Measurements from ENCODE around the gene KCNH2. TPM values are rescaled to one million over a fixed set of nuclear protein-coding genes. Genes with fewer than 3 reads are reported as not detected.

KCNH2 gene
- total and polyA plus RNA-seq, 2 of the 13 experiments (the other 11 are each of a cell fraction or from before 2014, with no cell fraction given) = 0.09 to 0.11 TPM

- Histone ChIP-seq H3K27ac (ENCODE audit: extremely low read length, insufficient read depth, low read length) (no peak overlapping the region), H3K4me3 (replicated peaks in 1 of 3; ENCODE audit: insufficient read depth in 1 of 3, low read depth in 2 of 3, low read length in 3 of 3) (peak overlapping the region in 1 of 3 experiments; percentile 17; a peak in 1 of 6 replicates), H3K36me3 (replicated peaks in 1 of 2; ENCODE audit: control insufficient read depth in 1 of 2, insufficient read depth in 2 of 2, low read length in 2 of 2) (no peaks in the 10 kb centered on the region), H3K9me3 (ENCODE audit: low read length) (no peaks in the 10 kb centered on the region), H4K20me1 (ENCODE audit: insufficient read depth, low read length) (no peaks in the 10 kb centered on the region), H3K4me2 (ENCODE audit: low read depth, low read length) (peak overlapping the region; percentile 98), H3K4me1 (ENCODE audit: insufficient read depth, low read length) (peaks cover 79% of the 10 kb centered on the region), H3K9ac (ENCODE audit: insufficient read depth, low read depth, low read length) (no peak overlapping the region), H2AFZ (ENCODE audit: low read length) (no peak overlapping the region), H3K79me2 (ENCODE audit: insufficient read depth, low read length) (no peaks in the 10 kb centered on the region), H3K27me3 (ENCODE audit: control insufficient read depth in 1 of 2, insufficient read depth in 2 of 2, low read length in 2 of 2) (peaks cover 0 to 2% of the 10 kb centered on the region in 2 experiments; a peak in 2 of 5 replicates)
- ChIA-PET CTCF (ENCODE audit: low intra/inter-chr PET ratio, low total read pairs) (no interaction called here), POLR2A (interaction anchor here (0.9 to 1.7 kb wide), 2 partner anchors 11 to 23 kb away, joined by 4 to 5 read pairs; partner anchors contain the start of gene ABCB8)
- ATAC-seq (no peak), FAIRE-seq (peak; percentile 67), DNase-seq (ENCODE audit: low spot score) (no peak)
- BruUV-seq (replicated peaks) = no TSS peak
- intact Hi-C loops (cut with micrococcal nuclease; ENCODE audit: unreplicated experiment) (no loop called here), in situ Hi-C loops (cut with HindIII; ENCODE audit: extremely low pct_ligation_motif_present, low pct_unique_long_range_greater_than_20kb) (no loop called here)
- WGBS (ENCODE audit: low lambda C conversion rate) = 5% methylated on average over 8 of the region's 9 CpGs
- TF ChIP-seq RARA (CRISPR knock-in tag; IDR thresholded peaks at IDR 0.05) (peak; percentile 79), SOX5 (CRISPR knock-in tag; IDR thresholded peaks at IDR 0.05; ENCODE audit: borderline replicate concordance) (peak; percentile 20; the same call in 1 of the 2 replicates), IKZF4 (CRISPR knock-in tag; IDR thresholded peaks at IDR 0.05; ENCODE audit: borderline replicate concordance, low read depth, not compliant biosample characterization) (no peak), HNF1A (IDR thresholded peaks at IDR 0.05; ENCODE audit: low read depth) (peak; percentile 56), HNF1A (CRISPR knock-in tag; IDR thresholded peaks at IDR 0.05; ENCODE audit: borderline replicate concordance) (peak; percentile 78; the same call in 1 of the 2 replicates), GATAD2A (CRISPR knock-in tag; IDR thresholded peaks at IDR 0.05) (peak; percentile 62), ZNF232 (CRISPR knock-in tag; IDR thresholded peaks at IDR 0.05; ENCODE audit: borderline replicate concordance) (no peak), DPF2 (CRISPR knock-in tag; IDR thresholded peaks at IDR 0.05; ENCODE audit: borderline replicate concordance, low read depth) (peak; percentile 42; the same call in 1 of the 2 replicates), GFI1 (CRISPR knock-in tag; IDR thresholded peaks at IDR 0.05; ENCODE audit: borderline replicate concordance) (0 out of 2 replicates have a peak, but pooled peaks have one; percentile 19), RXRA (CRISPR knock-in tag; IDR thresholded peaks at IDR 0.05) (peak; percentile 45; the same call in 1 of the 2 replicates), RXRB (CRISPR knock-in tag; IDR thresholded peaks at IDR 0.05; ENCODE audit: borderline replicate concordance) (peak; percentile 52; the same call in 1 of the 2 replicates), GATA4 (IDR thresholded peaks at IDR 0.05; ENCODE audit: borderline replicate concordance, low read depth) (no peak), ZNF574 (CRISPR knock-in tag; IDR thresholded peaks at IDR 0.05) (peak; percentile 49; the same call in 1 of the 2 replicates), NONO (IDR thresholded peaks at IDR 0.05) (no peak), NONO (CRISPR knock-in tag; conservative IDR thresholded peaks at IDR 0.05) (0 out of 2 replicates have a peak, but pooled peaks have one; percentile 34), ZNF235 (CRISPR knock-in tag; IDR thresholded peaks at IDR 0.05; ENCODE audit: borderline replicate concordance) (no peak), PHF21A (CRISPR knock-in tag; IDR thresholded peaks at IDR 0.05) (peak; percentile 63; the same call in 1 of the 2 replicates), ZMYM2 (CRISPR knock-in tag; IDR thresholded peaks at IDR 0.05) (peak; percentile 46), SOX13 (IDR thresholded peaks at IDR 0.05) (no peak), SOX13 (CRISPR knock-in tag; conservative IDR thresholded peaks at IDR 0.05 in 1 of 2, IDR thresholded peaks at IDR 0.05 in 1 of 2) (peak in 1 of 2 experiments; percentile 37; a peak in 1 of 4 replicates)
Observed at GRCh38 chr7:151005566-151005965, 27.4 kb upstream of the KCNH2 start.

Data from HepG2 (cell line).